IMR-90 (cell line): ENCODE results near the gene GPC6. TPM values are rescaled to one million over a fixed set of nuclear protein-coding genes. Genes with fewer than 3 reads are reported as not detected.
A peak's percentile ranks its signal among the peaks of the same experiment; 100 is the strongest.

Experiments used
- ATAC-seq: fragments of 200-7000 bp; cut with Tn5 transposase; 2 replicates; pipeline ENCODE4 v1.9.1; 2020; ENCODE audit warnings: low read depth, mild to moderate bottlenecking, moderate library complexity
- BruUV-seq: library from RNA; stranded (reverse); fragments of 400-500 nt; replicated peaks from 2 replicates; lab custom pipeline; 2021; lab: Mats Ljungman, UMichigan
- CTCF ChIA-PET: fragments of 300-600 bp; formaldehyde crosslinking; extraction: SDS; loops from one replicate; lab custom pipeline; 2021; ENCODE audit warnings: antibody characterized with exemption; lab: Yijun Ruan, JAX
- POLR2A ChIA-PET: fragments of 300-600 bp; sonication (Branson Sonifier 250); formaldehyde crosslinking; loops from one replicate; lab custom pipeline; 2022; ENCODE audit warnings: antibody characterized with exemption; ENCODE audit not compliant: unreplicated experiment; lab: Charles Lee
- DNase-seq: peaks from one replicate; pipeline ENCODE4 v3.0.0; 2013
- H2AFZ ChIP-seq: replicated peaks from 2 replicates; pipeline ENCODE3; 2013; ENCODE audit warnings: low read length, mild to moderate bottlenecking; ENCODE audit not compliant: poor library complexity
- H2AK5ac ChIP-seq: 2 replicates; pipeline ENCODE4 v1.6.1; 2013; ENCODE audit warnings: low read depth, low read length, inconsistent platforms
- H2AK9ac ChIP-seq: replicated peaks from 2 replicates; pipeline ENCODE3; 2013; ENCODE audit warnings: mild to moderate bottlenecking, low read depth, low read length, moderate library complexity; ENCODE audit not compliant: poor library complexity
- H2BK120ac ChIP-seq: 2 replicates; pipeline ENCODE4 v1.6.1; 2013; ENCODE audit warnings: low read depth, low read length, inconsistent platforms
- H2BK15ac ChIP-seq: 3 replicates; pipeline ENCODE4 v1.6.1; 2013; ENCODE audit warnings: low read depth, low read length, inconsistent platforms
- H2BK20ac ChIP-seq: 2 replicates; pipeline ENCODE4 v1.6.1; 2013; ENCODE audit warnings: low read depth, mild to moderate bottlenecking, inconsistent platforms, low read length, moderate library complexity
- H2BK5ac ChIP-seq: 2 replicates; pipeline ENCODE4 v1.6.1; 2013; ENCODE audit warnings: mild to moderate bottlenecking, low read depth, low read length, inconsistent platforms; ENCODE audit not compliant: poor library complexity, severe bottlenecking
- H3K14ac ChIP-seq: replicated peaks from 2 replicates; pipeline ENCODE4 v1.6.1; 2013; ENCODE audit warnings: low read depth, low read length, inconsistent platforms
- H3K18ac ChIP-seq: 2 replicates; pipeline ENCODE4 v1.6.1; 2013; ENCODE audit warnings: low read depth, low read length, control low read depth
- H3K23ac ChIP-seq: 2 replicates; pipeline ENCODE4 v1.6.1; 2013; ENCODE audit warnings: low read depth, low read length, inconsistent platforms
- H3K27ac ChIP-seq: 2 replicates; pipeline ENCODE4 v1.5.1; 2013; ENCODE audit warnings: mild to moderate bottlenecking, control low read depth, low read length; ENCODE audit not compliant: insufficient read depth
- H3K27me3 ChIP-seq: 2 replicates; pipeline ENCODE4 v1.6.1; 2013; ENCODE audit warnings: low read length; ENCODE audit not compliant: control insufficient read depth, insufficient read depth
- H3K36me3 ChIP-seq: 2 replicates; pipeline ENCODE4 v1.6.1; 2013; ENCODE audit warnings: low read length, mixed read lengths; ENCODE audit not compliant: control insufficient read depth, insufficient read depth
- H3K4ac ChIP-seq: 2 replicates; pipeline ENCODE4 v1.6.1; 2013; ENCODE audit warnings: low read depth, low read length, inconsistent platforms
- H3K4me1 ChIP-seq: 2 replicates; pipeline ENCODE4 v1.6.1; 2013; ENCODE audit warnings: low read length, mixed read lengths; ENCODE audit not compliant: control insufficient read depth, insufficient read depth
- H3K4me2 ChIP-seq: 2 replicates; pipeline ENCODE4 v1.6.1; 2013; ENCODE audit warnings: low read depth, mild to moderate bottlenecking, control low read depth, low read length, moderate library complexity
- H3K4me3 ChIP-seq: 2 replicates; pipeline ENCODE4 v1.5.1; 2013; ENCODE audit warnings: low read depth, mild to moderate bottlenecking, control low read depth, low read length, moderate library complexity; ENCODE audit not compliant: insufficient read depth
- H3K56ac ChIP-seq: 2 replicates; pipeline ENCODE4 v1.6.1; 2013; ENCODE audit warnings: low read length, inconsistent platforms; ENCODE audit not compliant: insufficient read depth; ENCODE audit errors: extremely low read depth
- H3K79me1 ChIP-seq, 2 experiments: 2 replicates each; pipeline ENCODE4 v1.6.1; 2013; ENCODE audit warnings: low read length in 2 of 2, inconsistent platforms in 1 of 2, low read depth in 1 of 2
- H3K9ac ChIP-seq: 2 replicates; pipeline ENCODE4 v1.6.1; 2013; ENCODE audit warnings: low read depth, low read length, control low read depth
- H3K9me1 ChIP-seq: 2 replicates; pipeline ENCODE4 v1.6.1; 2013; ENCODE audit warnings: low read length, inconsistent platforms; ENCODE audit not compliant: insufficient read depth
- H3K9me3 ChIP-seq: 2 replicates; pipeline ENCODE4 v1.6.1; 2013; ENCODE audit warnings: low read length; ENCODE audit not compliant: control insufficient read depth, insufficient read depth
- H4K20me1 ChIP-seq: 2 replicates; pipeline ENCODE4 v1.6.1; 2013; ENCODE audit warnings: low read length, inconsistent platforms; ENCODE audit not compliant: insufficient read depth
- H4K5ac ChIP-seq: 2 replicates; pipeline ENCODE4 v1.6.1; 2013; ENCODE audit warnings: mild to moderate bottlenecking, low read depth, low read length, control low read depth
- H4K8ac ChIP-seq, 2 experiments: 2 replicates each; pipeline ENCODE4 v1.6.1; 2013; ENCODE audit warnings: low read depth in 2 of 2, low read length in 2 of 2, control low read depth in 1 of 2, inconsistent platforms in 1 of 2
- H4K91ac ChIP-seq: 2 replicates; pipeline ENCODE4 v1.6.1; 2013; ENCODE audit warnings: low read depth, low read length, inconsistent platforms; ENCODE audit not compliant: insufficient read depth
- CHD1 ChIP-seq: IDR thresholded peaks from 2 replicates; pipeline ENCODE4 v1.6.1; 2012; ENCODE audit warnings: low read depth, low read length, improper control_type of control experiment
- MAFK ChIP-seq: IDR thresholded peaks from 2 replicates; pipeline ENCODE4 v1.6.1; 2012; ENCODE audit warnings: low read depth, low read length, improper control_type of control experiment
- RAD21 ChIP-seq: IDR thresholded peaks from 2 replicates; pipeline ENCODE4 v1.6.1; 2012; ENCODE audit warnings: low read length, improper control_type of control experiment
- USF2 ChIP-seq: fragments of 150-350 bp; IDR thresholded peaks from 2 replicates; pipeline ENCODE4 v1.6.1; 2017; ENCODE audit warnings: mild to moderate bottlenecking, antibody characterized with exemption, low read length, low read depth
- WGBS, 2 experiments: methylation state at CpG; one replicate each; pipeline versions ENCODE4 v1.1.5 to v1.1.7; 2013; ENCODE audit warnings: missing lambda C conversion rate in 2 of 2; ENCODE audit not compliant: insufficient read length in 1 of 2; ENCODE audit errors: extremely low coverage in 2 of 2; 5-methylcytosine and 5-hydroxymethylcytosine counted together
- dilution Hi-C: fragments of 300-500 bp; cut with HindIII; formaldehyde crosslinking; loops from one replicate; pipeline ENCODE4 v1.14.3; 2018; ENCODE audit warnings: low sequenced_read_pairs; ENCODE audit not compliant: unreplicated experiment
- in situ Hi-C: fragments of 300-500 bp; cut with MboI; formaldehyde crosslinking; loops from 3 replicates; pipeline ENCODE4 v1.14.3; 2019; ENCODE audit warnings: low sequenced_read_pairs, inconsistent platforms, mixed read lengths
- intact Hi-C: fragments of 100-400 bp; cut with micrococcal nuclease; formaldehyde crosslinking; loops from 2 replicates; pipeline ENCODE4 v1.10.0; 2022
- polyA plus RNA-seq, 3 experiments: library from polyadenylated mRNA; depleted of rRNA; stranded (reverse); fragments of >200 nt; gene quantifications; 2 replicates each; pipeline ENCODE4 v1.2.3, GENCODE V29; 2012; ENCODE audit warnings: low replicate concordance in 1 of 3
- total RNA-seq: library from RNA; depleted of rRNA; stranded (reverse); fragments of >200 nt; gene quantifications from 2 replicates; pipeline ENCODE4 v1.2.3, GENCODE V29; 2012

The GPC6 gene
- total and polyA plus RNA-seq, 2 of the 4 experiments (the other 2 are of a cell fraction), result 14.9 to 39.4 TPM

- no peak overlapping the region for H3K4me2 ChIP-seq
- H3K18ac ChIP-seq, result no peak overlapping the region
- no peak overlapping the region for H2AK5ac ChIP-seq
- no peak overlapping the region for H3K4ac ChIP-seq
- TF ChIP-seq USF2 (no peak), RAD21 (no peak), CHD1 (no peak), MAFK (peak; percentile 62)
- no peak overlapping the region for H2AK9ac ChIP-seq
- H3K27me3 ChIP-seq, result no peaks in the 10 kb centered on the region
- CTCF ChIA-PET, result no interaction called here
- no peak overlapping the region for H3K27ac ChIP-seq
- H3K9me1 ChIP-seq, result no peaks in the 10 kb centered on the region
- H4K5ac ChIP-seq, result no peak overlapping the region
- BruUV-seq, result no TSS peak
- intact Hi-C loops (no loop called here), in situ Hi-C loops (no loop called here), dilution Hi-C loops (no loop called here)
- POLR2A ChIA-PET, result no interaction called here
- no peak overlapping the region for H2AFZ ChIP-seq
- H3K9me3 ChIP-seq, result peaks cover 5% of the 10 kb centered on the region
- H3K56ac ChIP-seq, result no peak overlapping the region
- no peak overlapping the region for H3K14ac ChIP-seq
- no peak overlapping the region for H4K8ac ChIP-seq
- no peaks in the 10 kb centered on the region; a peak in 1 of 4 replicates for H3K79me1 ChIP-seq
- ATAC-seq, result peak; percentile 29; the same call in 1 of the 2 replicates
- H4K20me1 ChIP-seq, result no peaks in the 10 kb centered on the region
- no peak overlapping the region for H2BK15ac ChIP-seq
- no peak overlapping the region for H2BK20ac ChIP-seq
- H3K4me1 ChIP-seq, result no peaks in the 10 kb centered on the region
- H3K36me3 ChIP-seq, result no peaks in the 10 kb centered on the region
- no peak overlapping the region for H3K9ac ChIP-seq
- H4K91ac ChIP-seq, result no peak overlapping the region
- H2BK120ac ChIP-seq, result no peak overlapping the region
- WGBS, 2 experiments, result no CpG with 5 or more reads among the region's 2 CpGs
- no peak overlapping the region for H2BK5ac ChIP-seq
- no peak overlapping the region for H3K23ac ChIP-seq
- no peak for DNase-seq
- no peak overlapping the region for H3K4me3 ChIP-seq
Observed at GRCh38 chr13:93345770-93346169, 119.2 kb downstream of the GPC6 start.
